ENCODE data around the gene CASZ1.

CASZ1 gene

DNA sequence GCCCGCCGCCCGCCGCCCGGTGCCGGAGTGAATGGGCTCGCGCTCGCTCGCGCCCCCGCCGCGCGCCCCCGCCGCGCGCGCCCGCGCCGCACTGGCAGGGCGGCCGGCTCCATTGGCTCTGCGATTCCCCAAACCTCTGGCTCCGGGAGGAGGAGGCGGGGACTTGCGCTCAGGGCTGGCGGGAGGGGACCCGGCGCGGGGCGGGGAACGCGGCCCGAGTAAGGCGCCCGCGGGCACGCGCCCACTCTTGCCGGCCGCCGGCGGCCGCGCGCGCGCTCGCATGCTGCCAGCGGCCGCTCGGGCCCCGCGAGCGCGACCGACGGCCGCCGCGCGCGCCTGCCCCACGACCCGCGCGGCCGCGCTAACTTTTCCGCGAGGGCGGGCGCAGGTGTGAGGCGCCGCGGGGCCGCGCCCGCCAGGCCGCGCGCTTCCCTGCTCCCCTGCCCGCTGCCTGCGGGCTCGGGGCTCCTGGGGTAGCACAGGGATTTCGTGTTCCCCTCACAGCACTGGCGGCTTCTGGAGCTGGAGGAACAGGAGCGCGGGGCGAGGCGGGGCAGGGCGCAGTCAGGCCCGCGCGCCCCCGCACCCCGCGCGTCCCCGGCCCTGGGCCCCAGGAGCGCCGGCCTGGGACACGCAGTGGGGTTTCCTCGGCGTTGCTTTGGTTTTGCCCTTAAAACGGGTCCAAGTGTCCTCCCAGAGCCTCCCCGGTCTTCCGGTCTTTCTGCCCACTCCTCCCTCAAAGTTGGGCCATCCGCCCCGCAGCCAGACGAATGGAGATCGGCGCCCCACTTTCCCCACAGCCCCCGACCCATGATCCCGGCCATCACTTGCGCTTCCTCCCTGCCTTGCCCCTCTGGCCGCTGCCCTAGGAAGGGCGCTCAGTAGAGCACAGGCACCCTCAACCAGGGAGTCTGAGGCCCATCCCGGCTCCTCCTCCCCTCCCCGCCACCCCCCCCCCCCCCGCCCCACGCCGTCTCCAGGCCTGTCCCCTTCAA lies 101.5 kb downstream of the CASZ1 start:
- 2% methylated on average over 120 to 121 of the region's 126 CpGs for WGBS, 2 experiments
- H3K9me3 ChIP-seq (ENCODE audit: control insufficient read depth, low read length), result no peaks in the 10 kb centered on the region
- no peaks in the 10 kb centered on the region for H3K36me3 ChIP-seq (ENCODE audit: control insufficient read depth, insufficient read depth, low read length)
- H3K4me3 ChIP-seq (ENCODE audit: insufficient read depth, low read depth, low read length), result peak overlapping the region; percentile 47
- H3K4me1 ChIP-seq (ENCODE audit: control insufficient read depth, insufficient read depth, low read length), result peaks cover 17% of the 10 kb centered on the region
- H3K27me3 ChIP-seq (ENCODE audit: control insufficient read depth, insufficient read depth, low read length, poor library complexity, severe bottlenecking), result peaks cover 31% of the 10 kb centered on the region
- no peak overlapping the region for H3K27ac ChIP-seq (ENCODE audit: insufficient read depth, low read depth, low read length, poor library complexity, severe bottlenecking)

DNA sequence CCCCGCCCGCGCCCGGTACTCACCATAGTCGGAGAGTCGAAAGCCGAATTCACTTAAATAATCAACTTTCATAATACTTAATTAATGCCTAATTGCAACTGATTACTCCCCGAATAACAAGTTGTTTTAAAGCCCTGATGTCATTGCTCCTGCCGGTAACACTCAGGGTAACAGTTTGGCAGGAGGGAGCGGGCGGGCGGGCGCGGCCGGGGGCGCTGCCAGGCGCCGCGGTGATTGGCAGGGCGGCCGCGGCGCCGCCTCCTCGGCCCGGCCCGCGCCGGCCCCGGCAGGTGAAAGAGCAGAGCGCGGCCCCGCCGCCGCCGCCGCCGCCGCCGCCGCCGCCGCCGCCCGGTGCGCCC lies 102.2 kb downstream of the CASZ1 start:
- H3K27ac ChIP-seq (ENCODE audit: insufficient read depth, low read depth, low read length, poor library complexity, severe bottlenecking), result no peak overlapping the region
- peaks cover 14% of the 10 kb centered on the region for H3K4me1 ChIP-seq (ENCODE audit: control insufficient read depth, insufficient read depth, low read length)
- H3K36me3 ChIP-seq (ENCODE audit: control insufficient read depth, insufficient read depth, low read length), result no peaks in the 10 kb centered on the region
- 0% methylated on average over 46 of the region's 46 CpGs for WGBS, 2 experiments
- H3K4me3 ChIP-seq (ENCODE audit: insufficient read depth, low read depth, low read length), result peak overlapping the region; percentile 60
- peaks cover 31% of the 10 kb centered on the region for H3K27me3 ChIP-seq (ENCODE audit: control insufficient read depth, insufficient read depth, low read length, poor library complexity, severe bottlenecking)
- no peaks in the 10 kb centered on the region for H3K9me3 ChIP-seq (ENCODE audit: control insufficient read depth, low read length)

DNA sequence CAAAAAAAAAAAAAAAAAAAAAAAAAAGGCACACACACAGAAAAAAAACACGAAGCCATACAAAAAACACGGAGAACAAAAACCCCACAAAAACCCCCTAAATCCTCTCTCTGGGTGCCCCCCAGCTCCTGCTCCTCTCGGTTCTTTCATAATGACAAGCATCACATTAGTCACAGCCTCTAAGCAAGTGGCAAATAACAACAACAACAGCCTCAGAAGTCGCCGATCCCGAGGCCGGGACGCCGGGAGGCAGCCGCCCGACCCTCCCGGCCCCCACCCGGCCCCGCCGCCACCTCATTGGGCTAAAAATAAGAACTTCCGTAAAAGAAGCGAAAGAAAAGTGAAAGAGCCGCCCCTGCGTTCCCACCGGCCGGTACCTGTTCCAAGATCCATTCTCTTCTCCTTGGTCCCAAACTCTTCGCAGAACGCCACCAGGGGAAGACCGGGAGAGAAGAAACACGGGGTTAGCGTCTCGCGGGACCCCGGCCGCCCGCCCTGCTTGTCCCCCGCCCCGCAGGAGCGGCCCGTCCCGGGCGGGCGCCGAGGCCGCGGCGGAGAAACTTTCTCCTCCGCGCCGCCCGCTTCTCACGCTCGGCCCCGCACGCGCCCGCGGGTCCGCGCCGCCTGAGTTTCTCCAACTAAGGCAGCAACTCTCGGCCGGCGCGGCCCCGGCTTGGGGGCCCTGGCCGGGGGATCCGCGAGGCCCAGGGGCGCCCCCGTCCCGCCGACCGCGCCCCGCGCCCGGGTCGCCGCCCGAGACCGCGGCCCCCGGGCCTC lies 102.8 kb downstream of the CASZ1 start:
- WGBS, 2 experiments, result 0% methylated on average over 79 of the region's 79 CpGs
- Histone ChIP-seq H3K27me3 (ENCODE audit: control insufficient read depth, insufficient read depth, low read length, poor library complexity, severe bottlenecking) (peaks cover 28% of the 10 kb centered on the region), H3K4me1 (ENCODE audit: control insufficient read depth, insufficient read depth, low read length) (peaks cover 8% of the 10 kb centered on the region), H3K36me3 (ENCODE audit: control insufficient read depth, insufficient read depth, low read length) (no peaks in the 10 kb centered on the region), H3K27ac (ENCODE audit: insufficient read depth, low read depth, low read length, poor library complexity, severe bottlenecking) (no peak overlapping the region), H3K9me3 (ENCODE audit: control insufficient read depth, low read length) (no peaks in the 10 kb centered on the region), H3K4me3 (ENCODE audit: insufficient read depth, low read depth, low read length) (peak overlapping the region; percentile 60)

- Histone ChIP-seq H3K9me3 (ENCODE audit: control insufficient read depth, low read length) (no peaks in the 10 kb centered on the region), H3K4me1 (ENCODE audit: control insufficient read depth, insufficient read depth, low read length) (peaks cover 8% of the 10 kb centered on the region), H3K27me3 (ENCODE audit: control insufficient read depth, insufficient read depth, low read length, poor library complexity, severe bottlenecking) (peaks cover 28% of the 10 kb centered on the region), H3K36me3 (ENCODE audit: control insufficient read depth, insufficient read depth, low read length) (no peaks in the 10 kb centered on the region), H3K4me3 (ENCODE audit: insufficient read depth, low read depth, low read length) (peak overlapping the region; percentile 60), H3K27ac (ENCODE audit: insufficient read depth, low read depth, low read length, poor library complexity, severe bottlenecking) (no peak overlapping the region)
- WGBS, 2 experiments, result 82 to 85% methylated on average over 6 of the region's 6 CpGs
These were observed 103.3 kb downstream of the CASZ1 start for GRCh38 chr1:10693152-10693496.

DNA sequence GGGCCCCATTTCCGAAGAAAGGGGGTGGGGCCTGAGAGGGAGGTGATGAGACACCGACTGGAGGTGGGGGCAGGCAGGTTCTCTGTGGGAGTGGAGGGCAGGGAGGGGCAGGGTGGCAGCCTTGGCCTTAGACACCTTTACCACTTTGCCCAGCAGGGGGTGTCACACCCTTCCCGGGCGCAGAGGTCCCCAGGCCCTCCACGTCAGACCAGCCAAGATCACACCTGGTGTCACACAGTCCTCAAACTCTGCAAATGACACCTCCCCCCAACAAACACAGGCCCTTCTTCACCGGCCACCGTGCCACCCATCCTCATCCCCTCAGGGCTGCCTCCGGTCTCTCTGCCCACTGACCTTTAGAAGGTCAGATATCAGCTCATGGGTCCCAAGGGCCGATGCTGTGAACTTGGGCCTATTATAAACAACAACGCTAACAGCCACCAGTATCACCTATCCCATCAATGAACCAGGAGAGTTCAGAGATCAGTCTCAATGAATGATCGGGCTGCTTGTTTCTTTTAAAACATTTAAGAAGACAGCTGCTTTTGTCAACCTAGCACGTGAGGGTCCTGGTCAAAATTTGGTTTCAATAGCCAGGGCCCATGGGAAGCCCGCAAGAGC lies 103.9 kb downstream of the CASZ1 start:
- Histone ChIP-seq H3K27ac (ENCODE audit: insufficient read depth, low read depth, low read length, poor library complexity, severe bottlenecking) (no peak overlapping the region), H3K4me3 (ENCODE audit: insufficient read depth, low read depth, low read length) (peak overlapping the region; percentile 60), H3K36me3 (ENCODE audit: control insufficient read depth, insufficient read depth, low read length) (no peaks in the 10 kb centered on the region)

GRCh38 chr1:10691740-10692125 lies 104.7 kb downstream of the CASZ1 start:
- WGBS, 2 experiments, result 87 to 95% methylated on average over 1 of the region's 1 CpG
- H3K27ac ChIP-seq (ENCODE audit: insufficient read depth, low read depth, low read length, poor library complexity, severe bottlenecking), result no peak overlapping the region
- H3K36me3 ChIP-seq (ENCODE audit: control insufficient read depth, insufficient read depth, low read length), result no peaks in the 10 kb centered on the region
- H3K27me3 ChIP-seq (ENCODE audit: control insufficient read depth, insufficient read depth, low read length, poor library complexity, severe bottlenecking), result peaks cover 23% of the 10 kb centered on the region
- H3K4me3 ChIP-seq (ENCODE audit: insufficient read depth, low read depth, low read length), result no peak overlapping the region
- H3K9me3 ChIP-seq (ENCODE audit: control insufficient read depth, low read length), result no peaks in the 10 kb centered on the region
- peaks cover 16% of the 10 kb centered on the region for H3K4me1 ChIP-seq (ENCODE audit: control insufficient read depth, insufficient read depth, low read length)

More for the DNA sequence above, 103.9 kb downstream of the CASZ1 start:
- H3K9me3 ChIP-seq (ENCODE audit: control insufficient read depth, low read length), result no peaks in the 10 kb centered on the region
- 84% methylated on average over 13 of the region's 13 CpGs for WGBS, 2 experiments
- peaks cover 9% of the 10 kb centered on the region for H3K4me1 ChIP-seq (ENCODE audit: control insufficient read depth, insufficient read depth, low read length)
- peaks cover 24% of the 10 kb centered on the region for H3K27me3 ChIP-seq (ENCODE audit: control insufficient read depth, insufficient read depth, low read length, poor library complexity, severe bottlenecking)

GRCh38 chr1:10691075-10691739 lies 105.2 kb downstream of the CASZ1 start:
- H3K27me3 ChIP-seq (ENCODE audit: control insufficient read depth, insufficient read depth, low read length, poor library complexity, severe bottlenecking), result peaks cover 22% of the 10 kb centered on the region
- 95% methylated on average over 17 of the region's 17 CpGs for WGBS, 2 experiments
- no peaks in the 10 kb centered on the region for H3K9me3 ChIP-seq (ENCODE audit: control insufficient read depth, low read length)
- H3K4me1 ChIP-seq (ENCODE audit: control insufficient read depth, insufficient read depth, low read length), result peaks cover 21% of the 10 kb centered on the region
- H3K27ac ChIP-seq (ENCODE audit: insufficient read depth, low read depth, low read length, poor library complexity, severe bottlenecking), result no peak overlapping the region
- H3K36me3 ChIP-seq (ENCODE audit: control insufficient read depth, insufficient read depth, low read length), result no peaks in the 10 kb centered on the region
- no peak overlapping the region for H3K4me3 ChIP-seq (ENCODE audit: insufficient read depth, low read depth, low read length)

- Histone ChIP-seq H3K27me3 (ENCODE audit: control insufficient read depth, insufficient read depth, low read length, poor library complexity, severe bottlenecking) (peaks cover 14% of the 10 kb centered on the region), H3K36me3 (ENCODE audit: control insufficient read depth, insufficient read depth, low read length) (no peaks in the 10 kb centered on the region), H3K9me3 (ENCODE audit: control insufficient read depth, low read length) (no peaks in the 10 kb centered on the region), H3K4me3 (ENCODE audit: insufficient read depth, low read depth, low read length) (no peak overlapping the region), H3K27ac (ENCODE audit: insufficient read depth, low read depth, low read length, poor library complexity, severe bottlenecking) (no peak overlapping the region), H3K4me1 (ENCODE audit: control insufficient read depth, insufficient read depth, low read length) (peaks cover 28% of the 10 kb centered on the region)
- 95 to 96% methylated on average over 17 of the region's 17 CpGs for WGBS, 2 experiments
These were observed 106.0 kb downstream of the CASZ1 start for GRCh38 chr1:10690484-10690883.

GRCh38 chr1:10688409-10688786 lies 108.0 kb downstream of the CASZ1 start:
- H3K27me3 ChIP-seq (ENCODE audit: control insufficient read depth, insufficient read depth, low read length, poor library complexity, severe bottlenecking), result peaks cover 9% of the 10 kb centered on the region
- H3K27ac ChIP-seq (ENCODE audit: insufficient read depth, low read depth, low read length, poor library complexity, severe bottlenecking), result no peak overlapping the region
- H3K36me3 ChIP-seq (ENCODE audit: control insufficient read depth, insufficient read depth, low read length), result no peaks in the 10 kb centered on the region
- no peaks in the 10 kb centered on the region for H3K9me3 ChIP-seq (ENCODE audit: control insufficient read depth, low read length)
- no peak overlapping the region for H3K4me3 ChIP-seq (ENCODE audit: insufficient read depth, low read depth, low read length)
- 89 to 92% methylated on average over 10 of the region's 10 CpGs for WGBS, 2 experiments
- peaks cover 44% of the 10 kb centered on the region for H3K4me1 ChIP-seq (ENCODE audit: control insufficient read depth, insufficient read depth, low read length)
